ENCODE results near the gene TP53I13.

The TP53I13 gene

DNA sequence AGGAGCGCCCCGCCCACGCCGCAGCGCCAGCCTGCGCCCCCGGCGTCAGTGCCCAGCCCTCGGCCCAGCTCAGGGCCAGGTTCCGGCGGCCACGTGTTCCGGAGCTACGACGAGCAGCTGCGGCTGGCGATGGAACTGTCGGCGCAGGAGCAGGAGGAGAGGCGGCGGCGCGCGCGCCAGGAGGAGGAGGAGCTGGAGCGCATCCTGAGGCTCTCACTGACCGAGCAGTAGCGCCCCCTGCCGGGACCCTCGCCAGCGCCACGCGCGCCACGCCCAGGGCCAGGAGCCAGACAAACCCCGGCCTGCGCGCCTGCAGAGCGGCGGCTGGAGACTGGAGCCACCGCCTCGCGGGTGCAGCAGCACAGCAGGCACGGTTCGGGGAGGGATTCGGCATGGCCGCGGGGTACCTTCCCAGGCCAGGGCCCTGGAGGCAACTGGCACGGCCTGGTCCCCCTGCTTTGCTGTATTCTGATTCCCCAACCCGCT lies 44.9 kb downstream of the TP53I13 start:
- ATAC-seq (replicated peaks; ENCODE audit: extremely low read depth, poor library complexity, severe bottlenecking) (no peak), DNase-seq (ENCODE audit: low spot score in 2 of 2) (peak; percentile 83 to 95)
- peak overlapping the region; percentile 85 for H3K4me3 Mint-ChIP-seq
- no peaks in the 10 kb centered on the region for H3K9me3 Mint-ChIP-seq
- H3K27ac Mint-ChIP-seq (ENCODE audit: low read depth) = no peak overlapping the region
- peaks cover 2% of the 10 kb centered on the region for H3K36me3 Mint-ChIP-seq (ENCODE audit: insufficient read depth)
- H3K27me3 Mint-ChIP-seq = no peaks in the 10 kb centered on the region
- H3K4me1 Mint-ChIP-seq = peaks cover 40% of the 10 kb centered on the region

DNA sequence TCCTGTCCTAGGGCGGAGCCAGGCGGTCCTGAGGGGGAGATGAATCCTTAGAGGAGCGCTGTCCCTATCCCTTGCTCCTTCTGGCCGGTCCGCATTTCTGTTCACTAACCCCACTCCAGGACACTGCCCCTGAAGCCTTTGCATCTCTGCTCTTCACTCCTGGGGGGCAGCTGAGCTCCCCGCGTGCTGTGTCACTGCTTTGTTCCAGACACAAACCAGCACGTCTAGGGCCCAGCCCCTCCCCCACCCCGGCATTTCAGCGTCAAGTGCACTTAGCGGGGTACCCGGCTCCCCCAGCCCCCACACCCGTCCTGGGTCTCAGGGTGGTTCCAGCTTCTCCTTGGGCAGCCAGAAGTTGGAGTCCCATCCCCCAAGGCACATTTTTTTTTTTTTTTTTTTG lies 45.4 kb downstream of the TP53I13 start:
- Mint-ChIP-seq H3K9me3 (no peaks in the 10 kb centered on the region), H3K36me3 (ENCODE audit: insufficient read depth) (peaks cover 2% of the 10 kb centered on the region), H3K27me3 (no peaks in the 10 kb centered on the region), H3K27ac (ENCODE audit: low read depth) (no peak overlapping the region), H3K4me1 (peaks cover 41% of the 10 kb centered on the region), H3K4me3 (peak overlapping the region; percentile 85)
- DNase-seq (ENCODE audit: low spot score in 2 of 2) (no peak), ATAC-seq (replicated peaks; ENCODE audit: extremely low read depth, poor library complexity, severe bottlenecking) (no peak)

DNA sequence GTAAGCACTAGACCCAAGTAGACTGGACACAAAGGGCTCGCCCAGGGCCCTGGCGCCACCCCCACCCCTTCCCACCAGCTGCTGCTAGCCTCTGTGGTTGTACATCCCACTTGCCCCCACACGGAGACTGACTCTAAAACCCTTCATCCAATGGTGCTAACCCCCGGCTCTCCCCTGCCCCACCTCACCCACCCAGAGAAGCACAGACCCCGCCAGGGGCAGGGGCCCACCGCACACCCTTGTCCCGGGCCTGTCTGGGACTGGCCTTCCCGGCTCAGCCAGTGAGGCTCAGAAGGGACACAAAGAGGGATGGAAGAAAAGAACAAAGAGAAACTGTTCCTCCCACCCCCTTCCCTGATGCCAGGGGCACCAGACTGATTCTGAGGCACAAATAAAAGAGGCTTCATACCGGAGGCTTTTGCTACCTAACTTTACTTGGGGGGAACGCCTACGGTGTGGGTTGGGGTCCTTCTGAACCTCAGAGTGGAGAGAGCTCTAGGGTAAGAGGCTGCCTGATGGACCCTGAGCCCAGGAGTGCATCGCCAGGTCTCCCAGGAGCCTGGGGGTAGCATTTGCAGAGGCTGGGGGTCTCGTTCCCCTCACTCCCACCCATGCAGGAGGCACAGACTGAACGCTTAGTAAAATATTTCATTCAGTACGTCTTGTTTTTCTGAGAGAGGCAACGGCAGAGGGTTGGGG lies 46.0 kb downstream of the TP53I13 start:
- no peak for DNase-seq (ENCODE audit: low spot score in 2 of 2)
- peaks cover 2% of the 10 kb centered on the region for H3K36me3 Mint-ChIP-seq (ENCODE audit: insufficient read depth)
- peak overlapping the region; percentile 57 for H3K27ac Mint-ChIP-seq (ENCODE audit: low read depth)
- H3K4me3 Mint-ChIP-seq = peak overlapping the region; percentile 85
- no peak for ATAC-seq (replicated peaks; ENCODE audit: extremely low read depth, poor library complexity, severe bottlenecking)
- H3K4me1 Mint-ChIP-seq = peaks cover 41% of the 10 kb centered on the region
- H3K27me3 Mint-ChIP-seq = no peaks in the 10 kb centered on the region
- no peaks in the 10 kb centered on the region for H3K9me3 Mint-ChIP-seq

DNA sequence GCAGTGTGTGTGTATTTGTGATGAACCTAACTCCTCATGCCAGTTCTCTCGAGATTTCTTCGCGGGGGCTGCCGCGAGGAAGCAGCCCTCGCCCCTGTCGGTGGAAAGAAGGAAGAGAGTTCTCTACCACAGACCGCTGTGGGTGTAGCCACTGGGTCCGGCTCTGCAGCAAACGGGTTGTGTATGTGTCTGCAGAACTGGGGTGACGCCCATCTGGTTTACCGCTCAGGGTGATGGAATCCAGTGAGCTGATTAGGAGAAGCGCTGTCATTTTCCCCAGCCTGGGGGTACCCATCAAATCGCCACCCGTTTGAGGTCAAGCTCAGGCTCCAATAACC lies 46.5 kb downstream of the TP53I13 start:
- peaks cover 2% of the 10 kb centered on the region for H3K36me3 Mint-ChIP-seq (ENCODE audit: insufficient read depth)
- DNase-seq (ENCODE audit: low spot score in 2 of 2) = peak; percentile 57 to 73
- H3K27me3 Mint-ChIP-seq = no peaks in the 10 kb centered on the region
- H3K4me3 Mint-ChIP-seq = peak overlapping the region; percentile 85
- ATAC-seq (replicated peaks; ENCODE audit: extremely low read depth, poor library complexity, severe bottlenecking) = peak; percentile 58
- H3K27ac Mint-ChIP-seq (ENCODE audit: low read depth) = peak overlapping the region; percentile 57
- peaks cover 41% of the 10 kb centered on the region for H3K4me1 Mint-ChIP-seq
- no peaks in the 10 kb centered on the region for H3K9me3 Mint-ChIP-seq

DNA sequence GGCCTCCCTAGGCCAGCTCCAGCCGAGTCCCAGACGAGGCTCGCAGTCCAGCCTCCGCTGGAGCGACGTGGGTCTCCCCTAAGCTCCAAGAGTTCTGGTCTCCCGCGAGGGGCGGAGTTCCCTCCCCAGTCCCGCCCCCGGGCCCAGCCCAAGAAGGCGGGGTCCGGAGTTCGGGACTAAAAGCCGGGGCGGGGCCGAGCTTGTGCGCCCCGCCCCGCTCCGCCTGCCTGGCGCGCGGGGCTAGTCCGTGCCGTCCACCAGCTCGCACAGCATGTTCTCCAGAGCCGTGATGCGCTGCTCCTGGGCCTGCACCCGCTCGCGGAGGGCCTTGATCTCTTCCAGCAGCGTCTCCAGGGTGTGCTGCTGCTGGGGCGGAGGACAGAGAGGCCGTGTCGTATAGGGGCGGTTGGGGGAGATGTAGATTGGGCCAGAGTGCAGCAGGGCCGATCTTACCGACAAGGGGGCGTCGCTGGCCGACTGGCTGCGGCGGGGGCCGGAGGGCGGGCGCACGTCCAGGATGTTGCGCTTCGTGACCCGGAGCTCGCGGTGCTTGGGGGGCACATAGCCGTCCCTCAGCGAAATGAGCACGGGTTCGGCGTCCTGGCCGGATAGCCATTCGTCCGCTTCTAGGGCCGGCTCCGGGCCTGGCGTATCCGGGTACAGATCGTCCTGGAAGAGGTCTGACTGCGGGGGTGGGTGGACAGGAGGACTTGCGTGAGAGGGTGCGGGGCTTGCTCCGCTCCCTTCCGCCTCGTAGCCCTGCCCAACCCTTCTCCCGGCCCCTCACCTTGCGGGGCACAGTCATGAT lies 47.2 kb downstream of the TP53I13 start:
- no peaks in the 10 kb centered on the region for H3K27me3 Mint-ChIP-seq
- peak; percentile 58 for ATAC-seq (replicated peaks; ENCODE audit: extremely low read depth, poor library complexity, severe bottlenecking)
- peak overlapping the region; percentile 57 for H3K27ac Mint-ChIP-seq (ENCODE audit: low read depth)
- peak; percentile 69 to 77 for DNase-seq (ENCODE audit: low spot score in 2 of 2)
- peaks cover 41% of the 10 kb centered on the region for H3K4me1 Mint-ChIP-seq
- H3K36me3 Mint-ChIP-seq (ENCODE audit: insufficient read depth) = peaks cover 4% of the 10 kb centered on the region
- peak overlapping the region; percentile 85 for H3K4me3 Mint-ChIP-seq
- H3K9me3 Mint-ChIP-seq = no peaks in the 10 kb centered on the region

DNA sequence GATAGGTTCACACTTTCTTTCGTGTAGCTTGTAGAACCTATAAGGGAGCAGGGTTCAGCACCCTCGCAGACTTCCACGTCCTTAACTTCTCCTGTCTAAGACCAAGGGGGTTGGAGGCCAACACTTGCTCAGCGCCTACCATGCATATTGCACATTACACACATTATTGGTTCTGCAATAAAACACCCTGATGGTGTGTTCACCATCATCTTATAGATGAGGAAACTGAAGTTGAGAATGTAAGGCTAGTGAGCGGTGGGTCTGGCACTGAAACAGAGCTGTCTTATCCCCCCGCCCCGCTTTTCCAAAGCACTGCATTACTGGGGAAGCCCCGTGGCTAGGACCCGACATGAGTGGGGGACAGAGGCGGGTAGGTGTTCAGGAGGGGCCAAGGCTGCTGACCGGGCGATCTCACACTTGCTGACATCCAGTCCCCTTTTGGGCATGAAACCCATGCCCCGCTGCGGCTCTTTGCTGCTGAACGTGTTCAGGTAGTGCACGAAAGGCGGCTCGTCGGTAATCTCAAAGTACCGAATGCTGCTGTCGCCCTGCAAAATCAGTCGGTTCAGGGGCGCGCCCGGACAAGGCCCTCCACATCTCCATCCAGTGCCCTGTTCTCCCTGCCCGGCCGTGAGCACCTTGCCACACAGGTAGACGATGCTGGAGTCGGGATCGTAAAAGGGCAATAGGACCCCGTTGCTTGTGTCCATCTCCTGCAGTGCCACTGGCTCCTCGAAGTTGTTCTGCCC lies 48.0 kb downstream of the TP53I13 start:
- Mint-ChIP-seq H3K27me3 (no peaks in the 10 kb centered on the region), H3K4me3 (peak overlapping the region; percentile 85), H3K4me1 (peaks cover 41% of the 10 kb centered on the region), H3K36me3 (ENCODE audit: insufficient read depth) (peaks cover 4% of the 10 kb centered on the region), H3K27ac (ENCODE audit: low read depth) (peak overlapping the region; percentile 70), H3K9me3 (no peaks in the 10 kb centered on the region)
- ATAC-seq (replicated peaks; ENCODE audit: extremely low read depth, poor library complexity, severe bottlenecking) = no peak
- DNase-seq (ENCODE audit: low spot score in 2 of 2) = no peak

DNA sequence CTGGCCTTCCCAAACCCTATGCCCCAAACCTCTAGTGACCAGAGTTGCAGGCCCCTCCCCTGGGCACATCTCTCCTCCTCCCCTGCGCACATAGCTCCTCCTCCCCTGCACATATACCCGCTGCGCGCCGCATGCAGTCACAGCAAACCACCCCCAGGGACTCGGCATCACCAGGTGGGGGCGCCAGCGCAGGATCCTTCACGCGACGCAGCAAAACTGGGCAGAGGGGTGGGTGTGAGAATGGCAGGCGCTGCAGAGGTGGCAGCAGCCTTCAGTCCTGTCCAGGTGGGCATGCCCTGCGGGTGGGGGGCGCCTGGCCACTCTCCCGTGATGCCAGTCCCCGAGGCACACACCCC lies 48.6 kb downstream of the TP53I13 start:
- no peaks in the 10 kb centered on the region for H3K27me3 Mint-ChIP-seq
- peak overlapping the region; percentile 85 for H3K4me3 Mint-ChIP-seq
- DNase-seq (ENCODE audit: low spot score in 2 of 2) (peak; percentile 87 to 90), ATAC-seq (replicated peaks; ENCODE audit: extremely low read depth, poor library complexity, severe bottlenecking) (peak; percentile 63)
- peaks cover 45% of the 10 kb centered on the region for H3K4me1 Mint-ChIP-seq
- peaks cover 4% of the 10 kb centered on the region for H3K36me3 Mint-ChIP-seq (ENCODE audit: insufficient read depth)
- H3K27ac Mint-ChIP-seq (ENCODE audit: low read depth) = peak overlapping the region; percentile 70
- no peaks in the 10 kb centered on the region for H3K9me3 Mint-ChIP-seq

DNA sequence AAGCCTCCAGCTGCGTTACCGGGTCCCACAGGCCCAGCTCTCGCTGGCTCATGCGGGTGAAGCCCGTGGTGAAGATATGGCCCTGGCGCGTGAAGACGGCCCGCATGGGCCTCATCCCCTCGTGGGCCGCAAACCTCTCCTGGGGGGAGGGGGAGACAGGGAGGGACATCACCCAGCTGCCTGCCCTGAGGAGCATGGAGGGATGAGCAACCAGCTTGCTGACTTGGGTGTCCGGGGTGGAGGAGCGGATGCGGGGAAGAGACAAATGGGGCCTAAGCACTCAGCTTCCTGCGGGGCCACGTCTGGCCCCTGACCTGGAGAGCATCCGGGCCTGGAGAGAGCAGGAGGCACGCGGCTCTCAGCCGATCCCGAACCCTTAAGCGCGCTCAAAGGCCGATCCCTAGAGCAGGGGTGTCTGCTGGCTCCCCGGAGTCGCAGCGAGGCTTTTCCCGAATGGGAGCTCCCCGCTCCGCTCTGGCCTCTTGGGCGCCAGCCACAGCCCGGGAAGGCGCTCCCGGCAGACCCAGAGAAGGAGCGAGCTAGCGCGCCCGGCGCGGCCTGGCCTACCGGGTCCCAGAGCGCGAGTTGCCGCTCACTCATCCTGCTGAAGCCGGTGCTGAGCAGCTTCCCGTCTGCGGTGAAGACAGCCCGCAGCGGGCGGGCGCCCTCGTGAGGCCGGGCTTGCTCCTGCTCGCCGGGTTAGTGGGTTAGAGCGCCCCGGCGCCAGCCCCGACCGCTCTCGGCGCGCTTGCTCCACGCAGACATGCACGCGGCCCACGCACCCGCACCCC lies 49.2 kb downstream of the TP53I13 start:
- peak overlapping the region; percentile 70 for H3K27ac Mint-ChIP-seq (ENCODE audit: low read depth)
- peaks cover 6% of the 10 kb centered on the region for H3K36me3 Mint-ChIP-seq (ENCODE audit: insufficient read depth)
- H3K4me3 Mint-ChIP-seq = peak overlapping the region; percentile 85
- DNase-seq (ENCODE audit: low spot score in 2 of 2) (peak; percentile 80 to 81), ATAC-seq (replicated peaks; ENCODE audit: extremely low read depth, poor library complexity, severe bottlenecking) (peak; percentile 58)
- no peaks in the 10 kb centered on the region for H3K9me3 Mint-ChIP-seq
- no peaks in the 10 kb centered on the region for H3K27me3 Mint-ChIP-seq
- peaks cover 48% of the 10 kb centered on the region for H3K4me1 Mint-ChIP-seq

DNA sequence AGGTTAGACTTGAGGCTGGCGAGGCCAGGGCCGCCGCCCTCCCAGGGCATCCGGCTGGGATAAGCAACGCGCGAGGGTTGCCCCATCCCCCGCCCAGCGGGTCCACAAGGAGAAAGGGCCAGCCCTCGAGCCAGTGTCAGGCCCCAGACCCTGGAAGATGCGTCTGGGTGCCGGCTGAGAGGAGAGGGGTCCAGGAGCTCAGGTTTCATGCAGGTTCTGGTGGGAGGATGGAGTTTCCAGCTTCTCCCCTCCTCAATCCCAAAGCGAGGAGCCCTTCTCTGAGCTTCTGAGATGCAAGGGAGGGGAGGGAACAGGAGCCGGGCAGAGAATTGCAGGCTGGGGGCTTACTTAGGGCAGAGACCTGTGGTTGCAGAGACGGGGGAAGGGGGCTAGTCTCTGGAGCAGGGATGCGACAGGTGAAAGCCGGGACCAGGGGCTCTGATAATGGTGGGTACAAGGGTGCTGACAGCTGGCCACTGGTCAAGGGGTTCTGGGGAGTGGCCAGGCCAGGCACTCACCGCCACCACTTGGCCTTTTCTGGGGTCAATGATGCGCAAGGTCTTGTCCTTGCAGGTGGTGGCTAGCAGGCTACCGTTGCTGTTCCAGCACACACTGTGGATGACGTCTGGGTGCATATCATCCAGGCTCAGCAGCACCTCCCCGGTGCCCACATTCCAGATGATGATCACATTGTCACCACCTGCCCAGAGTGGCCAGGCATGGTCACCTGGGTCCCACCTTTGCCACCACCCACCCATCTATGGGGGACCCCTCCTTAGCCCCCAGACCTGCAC lies 50.0 kb downstream of the TP53I13 start:
- no peak overlapping the region for H3K27ac Mint-ChIP-seq (ENCODE audit: low read depth)
- H3K4me3 Mint-ChIP-seq = peak overlapping the region; percentile 85
- peaks cover 6% of the 10 kb centered on the region for H3K36me3 Mint-ChIP-seq (ENCODE audit: insufficient read depth)

DNA sequence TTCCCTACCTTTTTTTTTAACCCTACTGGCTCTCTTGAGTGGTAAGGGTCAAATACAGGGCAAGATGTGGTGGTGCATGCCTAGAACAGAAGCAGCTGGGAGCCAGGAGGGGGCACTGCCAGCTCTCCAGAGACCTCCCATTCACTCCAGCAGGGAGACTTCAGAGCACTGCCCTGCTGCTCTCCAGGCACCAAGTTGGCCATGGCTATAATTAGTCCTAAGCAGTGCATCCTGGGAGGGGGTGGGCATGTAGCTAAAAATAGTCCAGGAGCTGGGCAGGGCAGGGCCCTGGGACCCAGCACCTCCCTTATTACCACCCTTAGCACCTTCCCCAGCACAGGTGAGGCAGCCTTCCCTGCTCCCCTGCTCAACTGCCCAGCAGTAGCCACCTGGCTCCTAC lies 50.8 kb downstream of the TP53I13 start:
- Mint-ChIP-seq H3K4me3 (no peak overlapping the region), H3K27me3 (no peaks in the 10 kb centered on the region), H3K4me1 (peaks cover 54% of the 10 kb centered on the region), H3K9me3 (no peaks in the 10 kb centered on the region), H3K27ac (ENCODE audit: low read depth) (no peak overlapping the region), H3K36me3 (ENCODE audit: insufficient read depth) (peaks cover 6% of the 10 kb centered on the region)
- DNase-seq (ENCODE audit: low spot score in 2 of 2) = no peak
- no peak for ATAC-seq (replicated peaks; ENCODE audit: extremely low read depth, poor library complexity, severe bottlenecking)

More for the DNA sequence above, 50.0 kb downstream of the TP53I13 start:
- no peak for DNase-seq (ENCODE audit: low spot score in 2 of 2)
- H3K9me3 Mint-ChIP-seq = no peaks in the 10 kb centered on the region
- ATAC-seq (replicated peaks; ENCODE audit: extremely low read depth, poor library complexity, severe bottlenecking) = no peak
- H3K27me3 Mint-ChIP-seq = no peaks in the 10 kb centered on the region
- peaks cover 56% of the 10 kb centered on the region for H3K4me1 Mint-ChIP-seq

DNA sequence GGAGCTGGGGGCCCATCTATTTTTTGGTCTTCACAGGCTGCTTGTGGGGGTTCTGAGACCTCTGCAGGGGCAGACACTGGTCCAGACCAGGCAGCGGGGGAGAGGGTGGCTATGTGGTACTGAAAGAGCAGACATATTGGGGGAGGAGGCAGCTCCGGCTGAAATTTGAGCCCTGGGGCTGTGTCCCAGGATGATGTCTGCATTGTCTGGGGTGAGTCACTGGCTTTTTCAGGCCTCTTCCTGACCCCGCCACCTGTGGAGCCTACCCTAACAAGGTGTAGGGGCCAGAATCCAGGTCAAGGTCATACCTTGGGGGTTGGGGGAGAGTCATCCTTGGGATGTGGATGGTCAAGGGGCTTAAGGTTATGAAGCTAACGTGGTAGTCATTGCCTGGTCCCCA lies 51.8 kb downstream of the TP53I13 start:
- Mint-ChIP-seq H3K36me3 (ENCODE audit: insufficient read depth) (peaks cover 6% of the 10 kb centered on the region), H3K27ac (ENCODE audit: low read depth) (no peak overlapping the region), H3K4me3 (no peak overlapping the region), H3K9me3 (no peaks in the 10 kb centered on the region), H3K27me3 (no peaks in the 10 kb centered on the region), H3K4me1 (peaks cover 46% of the 10 kb centered on the region)
- DNase-seq (ENCODE audit: low spot score in 2 of 2) (no peak), ATAC-seq (replicated peaks; ENCODE audit: extremely low read depth, poor library complexity, severe bottlenecking) (no peak)

All from central memory CD8-positive, alpha-beta T cell (primary cell).